Pulmonary artery endothelial cell (primary cell): ENCODE results near the gene NLRP13. TPM values are rescaled to one million over a fixed set of nuclear protein-coding genes. Genes with fewer than 3 reads are reported as not detected.

Experiments used
- DNase-seq: peaks from one replicate; pipeline ENCODE4 v3.0.0-alpha.2; 2011; ENCODE audit warnings: low read depth, low spot score
- total RNA-seq: library from RNA; depleted of rRNA; stranded (reverse); fragments of >200 nt; gene quantifications from 2 replicates; pipeline ENCODE4 v1.2.3, GENCODE V29; 2014

The NLRP13 gene
- total RNA-seq, 1 donor from 2014 or later: not detected

GRCh38 chr19:55901369-55902079 lies 30.6 kb downstream of the NLRP13 start:
- no peak for DNase-seq

GRCh38 chr19:55898911-55899310 lies 33.2 kb downstream of the NLRP13 start:
- no peak for DNase-seq

- DNase-seq: no peak
Measured at GRCh38 chr19:55882626-55883025, 49.5 kb downstream of the NLRP13 start.

GRCh38 chr19:55877211-55877610 lies 54.9 kb downstream of the NLRP13 start:
- DNase-seq: no peak

- DNase-seq: no peak
Measured at GRCh38 chr19:55870736-55871135, 61.4 kb downstream of the NLRP13 start.

GRCh38 chr19:55867101-55867500 lies 65.0 kb downstream of the NLRP13 start:
- no peak for DNase-seq

GRCh38 chr19:55866521-55866920 lies 65.6 kb downstream of the NLRP13 start:
- DNase-seq: no peak

- DNase-seq: no peak
Measured at GRCh38 chr19:55858969-55859368, 73.2 kb downstream of the NLRP13 start.

GRCh38 chr19:55858401-55858800 lies 73.7 kb downstream of the NLRP13 start:
- DNase-seq: no peak

- no peak for DNase-seq
Measured at GRCh38 chr19:55857974-55858373, 74.2 kb downstream of the NLRP13 start.

- no peak for DNase-seq
Measured at GRCh38 chr19:55857149-55857548, 75.0 kb downstream of the NLRP13 start.

- no peak for DNase-seq
Measured at GRCh38 chr19:55855160-55855559, 77.0 kb downstream of the NLRP13 start.

Other genes with a start within 250 kb of the NLRP13 start
- under 0.01 TPM in 1 of 2 replicates, not detected in the other for gene NLRP9, start 193.9 kb downstream of the NLRP13 start, total RNA-seq
- gene RFPL4A, start 173.2 kb downstream of the NLRP13 start, total RNA-seq: 0.11 and 0.13 TPM in 2 replicates
- gene RFPL4AL1, start 163.2 kb downstream of the NLRP13 start, total RNA-seq: 0.21 TPM in 1 of 2 replicates, not detected in the other
- not detected in 2 replicates for gene NLRP11, start 100.3 kb downstream of the NLRP13 start, total RNA-seq
- not detected in 2 replicates for gene NLRP4, start 95.8 kb downstream of the NLRP13 start, total RNA-seq
- gene NLRP8, start 15.5 kb upstream of the NLRP13 start, total RNA-seq: not detected in 2 replicates
- gene NLRP5, start 54.4 kb upstream of the NLRP13 start, total RNA-seq: not detected in 2 replicates
- 36.5 and 39.2 TPM in 2 replicates for gene ZNF787, start 189.0 kb upstream of the NLRP13 start, total RNA-seq
- 15.5 and 16.0 TPM in 2 replicates for gene ZNF444, start 209.0 kb upstream of the NLRP13 start, total RNA-seq
- gene GALP, start 243.7 kb upstream of the NLRP13 start, total RNA-seq: not detected in 2 replicates